Trophoblast cell (in vitro differentiated cells and primary cell): ENCODE data around the gene MACO1.
"Not testable (repeated sequence)": the region's sequence is repeated elsewhere in the genome, so short reads cannot be mapped to it uniquely, and the experiment has no call there.

Experiments used
- DNase-seq, 2 donors: peaks; one replicate each; pipeline ENCODE4 v3.0.0-alpha.2; 2016
- H2AFZ ChIP-seq: 2 replicates; pipeline ENCODE4 v1.6.1; 2013; ENCODE audit warnings: low read length, moderate library complexity, mild to moderate bottlenecking; ENCODE audit not compliant: insufficient read depth, poor library complexity
- H2AK5ac ChIP-seq: 2 replicates; pipeline ENCODE4 v1.6.1; 2013; ENCODE audit warnings: mild to moderate bottlenecking, low read length
- H2BK120ac ChIP-seq: 2 replicates; pipeline ENCODE4 v1.6.1; 2013; ENCODE audit warnings: low read length, mild to moderate bottlenecking, moderate library complexity; ENCODE audit not compliant: insufficient read depth, poor library complexity
- H2BK12ac ChIP-seq: 2 replicates; pipeline ENCODE4 v1.6.1; 2013; ENCODE audit warnings: mild to moderate bottlenecking, low read length, moderate library complexity
- H2BK5ac ChIP-seq: 2 replicates; pipeline ENCODE4 v1.6.1; 2013; ENCODE audit warnings: low read length, low read depth, moderate library complexity, mild to moderate bottlenecking; ENCODE audit not compliant: poor library complexity
- H3K14ac ChIP-seq: 2 replicates; pipeline ENCODE4 v1.6.1; 2013; ENCODE audit warnings: mild to moderate bottlenecking, low read length
- H3K18ac ChIP-seq: 2 replicates; pipeline ENCODE4 v1.6.1; 2013; ENCODE audit warnings: mild to moderate bottlenecking, low read length
- H3K23ac ChIP-seq: 2 replicates; pipeline ENCODE4 v1.6.1; 2013; ENCODE audit warnings: low read length
- H3K27ac ChIP-seq: 2 replicates; pipeline ENCODE4 v1.5.1; 2013; ENCODE audit warnings: low read depth, mild to moderate bottlenecking, inconsistent platforms, low read length, moderate library complexity
- H3K27me3 ChIP-seq: 2 replicates; pipeline ENCODE4 v1.6.1; 2013; ENCODE audit warnings: inconsistent platforms, mild to moderate bottlenecking, low read length, moderate library complexity; ENCODE audit not compliant: insufficient read depth
- H3K36me3 ChIP-seq, 2 experiments: 1 replicate in 1 of 2; 2 replicates in 1 of 2; pipeline ENCODE4 v1.6.1; 2013; ENCODE audit warnings: low read length in 2 of 2, mild to moderate bottlenecking in 2 of 2, moderate library complexity in 1 of 2; ENCODE audit not compliant: insufficient read depth in 2 of 2, control insufficient read depth in 1 of 2
- H3K4ac ChIP-seq: 2 replicates; pipeline ENCODE4 v1.6.1; 2013; ENCODE audit warnings: low read depth, mild to moderate bottlenecking, low read length, moderate library complexity
- H3K4me1 ChIP-seq, 2 experiments: 1 replicate in 1 of 2; 2 replicates in 1 of 2; pipeline ENCODE4 v1.6.1; 2013; ENCODE audit warnings: low read length in 2 of 2, mild to moderate bottlenecking in 2 of 2, moderate library complexity in 1 of 2; ENCODE audit not compliant: insufficient read depth in 2 of 2, control insufficient read depth in 1 of 2
- H3K4me2 ChIP-seq: 2 replicates; pipeline ENCODE4 v1.6.1; 2013; ENCODE audit warnings: inconsistent platforms, mild to moderate bottlenecking, low read length, moderate library complexity
- H3K4me3 ChIP-seq: 2 replicates; pipeline ENCODE4 v1.5.1; 2013; ENCODE audit warnings: mild to moderate bottlenecking, low read depth, low read length, inconsistent platforms
- H3K79me1 ChIP-seq: one replicate; pipeline ENCODE4 v1.6.1; 2013; ENCODE audit warnings: low read length
- H3K79me2 ChIP-seq: 2 replicates; pipeline ENCODE4 v1.6.1; 2013; ENCODE audit warnings: low read length, mild to moderate bottlenecking; ENCODE audit not compliant: control insufficient read depth, insufficient read depth, poor library complexity
- H3K9ac ChIP-seq: 2 replicates; pipeline ENCODE4 v1.6.1; 2013; ENCODE audit warnings: mild to moderate bottlenecking, low read length
- H3K9me3 ChIP-seq: 2 replicates; pipeline ENCODE4 v1.6.1; 2013; ENCODE audit warnings: low read depth, mild to moderate bottlenecking, control low read depth, inconsistent platforms, low read length; ENCODE audit not compliant: insufficient read depth
- H4K12ac ChIP-seq: 2 replicates; pipeline ENCODE4 v1.6.1; 2013; ENCODE audit warnings: low read depth, mild to moderate bottlenecking, low read length, moderate library complexity
- H4K8ac ChIP-seq: 2 replicates; pipeline ENCODE4 v1.6.1; 2013; ENCODE audit warnings: low read depth, mild to moderate bottlenecking, low read length, moderate library complexity
- H4K91ac ChIP-seq: one replicate; pipeline ENCODE4 v1.6.1; 2013; ENCODE audit warnings: low read depth, mild to moderate bottlenecking, low read length, moderate library complexity
- WGBS: extraction: QIAGEN DNeasy Blood & Tissue Kit; methylation state at CpG from one replicate; pipeline ENCODE4 v1.1.7; 2013; ENCODE audit warnings: missing lambda C conversion rate; ENCODE audit not compliant: insufficient read length, insufficient coverage; ENCODE audit errors: extremely low coverage; 5-methylcytosine and 5-hydroxymethylcytosine counted together

Gene MACO1

DNA sequence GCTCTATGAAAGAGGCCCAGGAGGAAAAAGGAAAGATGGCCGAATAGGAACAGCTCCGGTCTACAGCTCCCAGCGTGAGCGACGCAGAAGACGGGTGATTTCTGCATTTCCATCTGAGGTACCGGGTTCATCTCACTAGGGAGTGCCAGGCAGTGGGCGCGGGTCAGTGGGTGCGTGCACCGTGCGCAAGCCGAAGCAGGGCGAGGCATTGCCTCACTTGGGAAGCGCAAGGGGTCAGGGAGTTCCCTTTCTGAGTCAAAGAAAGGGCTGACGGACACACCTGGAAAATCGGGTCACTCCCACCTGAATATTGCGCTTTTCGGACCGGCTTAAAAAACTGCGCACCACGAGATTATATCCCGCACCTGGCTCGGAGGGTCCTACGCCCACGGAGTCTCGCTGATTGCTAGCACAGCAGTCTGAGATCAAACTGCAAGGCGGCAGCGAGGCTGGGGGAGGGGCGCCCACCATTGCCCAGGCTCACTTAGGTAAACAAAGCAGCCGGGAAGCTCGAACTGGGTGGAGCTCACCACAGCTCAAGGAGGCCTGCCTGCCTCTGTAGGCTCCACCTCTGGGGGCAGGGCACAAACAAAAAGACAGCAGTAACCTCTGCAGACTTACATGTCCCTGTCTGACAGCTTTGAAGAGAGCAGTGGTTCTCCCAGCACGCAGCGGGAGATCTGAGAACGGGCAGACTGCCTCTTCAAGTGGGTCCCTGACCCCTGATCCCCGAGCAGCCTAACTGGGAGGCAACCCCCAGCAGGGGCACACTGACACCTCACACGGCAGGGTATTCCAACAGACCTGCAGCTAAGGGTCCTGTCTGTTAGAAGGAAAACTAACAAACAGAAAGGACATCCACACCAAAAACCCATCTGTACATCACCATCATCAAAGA, 76.1 kb downstream of the MACO1 start:
- H2BK120ac ChIP-seq, H3K27ac ChIP-seq, H3K4me1 ChIP-seq, H3K9me3 ChIP-seq, H3K4ac ChIP-seq, H3K27me3 ChIP-seq, H3K79me2 ChIP-seq, H3K14ac ChIP-seq, H2BK12ac ChIP-seq, H3K79me1 ChIP-seq, H4K91ac ChIP-seq, H3K23ac ChIP-seq, H3K36me3 ChIP-seq, H3K4me3 ChIP-seq, H3K18ac ChIP-seq, DNase-seq, H4K12ac ChIP-seq, H2AFZ ChIP-seq, H2BK5ac ChIP-seq, H3K9ac ChIP-seq: not testable (repeated sequence)
- WGBS = no CpG with 5 or more reads among the region's 37 CpGs
- peak overlapping the region; percentile 41 for H3K4me2 ChIP-seq
- peak overlapping the region; percentile 16 for H2AK5ac ChIP-seq
- H4K8ac ChIP-seq = peak overlapping the region; percentile 61

- no peak overlapping the region for H4K8ac ChIP-seq
- H3K23ac ChIP-seq = no peak overlapping the region
- no peak overlapping the region for H3K4me3 ChIP-seq
- H3K79me2 ChIP-seq = no peaks in the 10 kb centered on the region
- no peak overlapping the region for H3K14ac ChIP-seq
- H3K9me3 ChIP-seq = peaks cover 4% of the 10 kb centered on the region
- no peak overlapping the region for H4K12ac ChIP-seq
- H3K18ac ChIP-seq = no peak overlapping the region
- DNase-seq = no peak
- no peak overlapping the region for H2BK120ac ChIP-seq
- no peak overlapping the region for H3K27ac ChIP-seq
- H3K4me1 ChIP-seq = no peaks in the 10 kb centered on the region
- H2BK12ac ChIP-seq = no peak overlapping the region
- no peak overlapping the region for H3K9ac ChIP-seq
- no peak overlapping the region for H2AK5ac ChIP-seq
- H3K4ac ChIP-seq = no peak overlapping the region
- no peak overlapping the region for H3K4me2 ChIP-seq
- H4K91ac ChIP-seq = no peak overlapping the region
- H3K27me3 ChIP-seq = no peaks in the 10 kb centered on the region
- H3K36me3 ChIP-seq = no peaks in the 10 kb centered on the region
- no peak overlapping the region for H2AFZ ChIP-seq
- no CpG with 5 or more reads among the region's 4 CpGs for WGBS
- H3K79me1 ChIP-seq = no peaks in the 10 kb centered on the region
- H2BK5ac ChIP-seq = no peak overlapping the region
Measured at GRCh38 chr1:25513666-25514065, 83.0 kb downstream of the MACO1 start.

- no peak for DNase-seq
- Histone ChIP-seq H2BK120ac (no peak overlapping the region), H3K9me3 (peaks cover 4% of the 10 kb centered on the region), H3K4me2 (no peak overlapping the region), H4K91ac (no peak overlapping the region), H3K4ac (no peak overlapping the region), H3K79me2 (no peaks in the 10 kb centered on the region), H2BK5ac (no peak overlapping the region), H3K79me1 (no peaks in the 10 kb centered on the region), H4K12ac (no peak overlapping the region), H4K8ac (no peak overlapping the region), H3K18ac (no peak overlapping the region), H3K9ac (no peak overlapping the region), H2AFZ (no peak overlapping the region), H3K27ac (no peak overlapping the region), H3K14ac (no peak overlapping the region), H3K36me3 (no peaks in the 10 kb centered on the region), H3K4me1 (no peaks in the 10 kb centered on the region), H3K27me3 (no peaks in the 10 kb centered on the region), H2AK5ac (no peak overlapping the region), H3K23ac (no peak overlapping the region), H2BK12ac (no peak overlapping the region), H3K4me3 (no peak overlapping the region)
- WGBS = no CpG with 5 or more reads among the region's 6 CpGs
Measured at GRCh38 chr1:25515033-25515432, 84.3 kb downstream of the MACO1 start.

DNA sequence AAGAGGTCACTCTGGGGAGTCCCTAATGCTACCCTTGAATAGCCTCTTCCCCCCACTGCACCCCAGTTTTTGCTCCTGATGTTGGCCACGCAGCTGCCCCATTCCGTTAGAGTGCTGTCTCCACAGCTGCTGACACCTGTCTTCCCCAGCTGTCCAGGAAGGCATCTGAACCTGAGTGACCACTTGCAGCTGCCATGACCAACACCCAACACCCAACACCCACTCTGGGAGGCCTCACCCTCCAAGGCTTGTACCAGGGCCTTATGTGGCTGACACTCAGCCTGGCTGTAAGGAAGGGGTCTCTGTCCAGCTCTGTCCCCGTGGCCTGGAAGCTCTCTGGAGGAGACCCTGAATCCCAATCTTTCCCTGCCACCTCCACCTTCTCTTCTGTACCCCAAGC, 86.0 kb downstream of the MACO1 start:
- H2AFZ ChIP-seq = no peak overlapping the region
- H2BK120ac ChIP-seq = no peak overlapping the region
- no peak for DNase-seq
- no peak overlapping the region for H3K27ac ChIP-seq
- H3K79me2 ChIP-seq = no peaks in the 10 kb centered on the region
- H4K12ac ChIP-seq = no peak overlapping the region
- no peak overlapping the region for H3K9ac ChIP-seq
- no peak overlapping the region for H3K14ac ChIP-seq
- no peaks in the 10 kb centered on the region for H3K36me3 ChIP-seq
- H3K18ac ChIP-seq = no peak overlapping the region
- no peak overlapping the region for H2BK12ac ChIP-seq
- no peak overlapping the region for H3K23ac ChIP-seq
- H4K8ac ChIP-seq = no peak overlapping the region
- no peaks in the 10 kb centered on the region for H3K27me3 ChIP-seq
- H2BK5ac ChIP-seq = no peak overlapping the region
- H3K4me2 ChIP-seq = no peak overlapping the region
- no peak overlapping the region for H4K91ac ChIP-seq
- no peak overlapping the region for H3K4ac ChIP-seq
- peak overlapping the region; percentile 18 for H3K4me3 ChIP-seq
- H3K9me3 ChIP-seq = peaks cover 4% of the 10 kb centered on the region
- no CpG with 5 or more reads among the region's 3 CpGs for WGBS
- no peaks in the 10 kb centered on the region for H3K4me1 ChIP-seq
- no peaks in the 10 kb centered on the region for H3K79me1 ChIP-seq
- H2AK5ac ChIP-seq = no peak overlapping the region
